Heart left ventricle (tissue), 13 donors: ENCODE measurements around the gene MSANTD1.

Source experiments
- CTCF ChIP-seq, 12 donors: fragments of 200-600 bp; sonication (generic) in 4 of 12; IDR thresholded peaks; one replicate each; pipeline versions ENCODE4 v1.5.0 to v1.8.0; 2018 to 2022; ENCODE audit warnings: antibody characterized with exemption in 12 of 12, mild to moderate bottlenecking in 5 of 12
- POLR2A ChIP-seq, 2 donors: fragments of 450-650 bp; IDR thresholded peaks; one replicate each; pipeline ENCODE4 v1.6.1; 2017; ENCODE audit warnings: antibody characterized with exemption in 2 of 2, mild to moderate bottlenecking in 2 of 2, moderate library complexity in 2 of 2
- donor health status: ischemic (EF 13 %, LVEDD 7.1; RV severe dilation, severe dysfunction).
- donor health status: DM: no; HTN: yes; CAD: no.
- donor health status: DM: no; HTN: no; CAD: no.
- donor health status: ischemic (EF 25% LVEDD 6.9; RV normal size, moderate dysfunction).
- donor health status: ischemic (EF 25% LVEDD 5.7; RV mildly dilated, moderate dysfunction).
- donor health status: ischemic (EF 35%, LVEDD 5.7; RV mildly dilated, moderate dysfunction).
- donor health status: nonischemic (EF 11% LVEDD 7.7; RV severe dilation, severe dysfunction).
- donor health status: DM: yes; HTN: yes; CAD: no.
- donor health status: PGD.
- donor health status: ischemic (EF 29% LVEDD 5.4; RV normal size, mild dysfunction).
- donor health status: nonischemic (EF 23%, LVEDD 6.1; RV moderate dilation, normal function).

- no peak for TF ChIP-seq CTCF (IDR thresholded peaks at IDR 0.05)
- no peak for TF ChIP-seq POLR2A (IDR thresholded peaks at IDR 0.05)
These were observed 41.9 kb downstream of the MSANTD1 start for GRCh38 chr4:3290889-3291321.
